ENCODE results near the gene INTS7.
"Not testable (repeated sequence)": the region's sequence is repeated elsewhere in the genome, so short reads cannot be mapped to it uniquely, and the experiment has no call there.

- TF ChIP-seq, protein P1, sequence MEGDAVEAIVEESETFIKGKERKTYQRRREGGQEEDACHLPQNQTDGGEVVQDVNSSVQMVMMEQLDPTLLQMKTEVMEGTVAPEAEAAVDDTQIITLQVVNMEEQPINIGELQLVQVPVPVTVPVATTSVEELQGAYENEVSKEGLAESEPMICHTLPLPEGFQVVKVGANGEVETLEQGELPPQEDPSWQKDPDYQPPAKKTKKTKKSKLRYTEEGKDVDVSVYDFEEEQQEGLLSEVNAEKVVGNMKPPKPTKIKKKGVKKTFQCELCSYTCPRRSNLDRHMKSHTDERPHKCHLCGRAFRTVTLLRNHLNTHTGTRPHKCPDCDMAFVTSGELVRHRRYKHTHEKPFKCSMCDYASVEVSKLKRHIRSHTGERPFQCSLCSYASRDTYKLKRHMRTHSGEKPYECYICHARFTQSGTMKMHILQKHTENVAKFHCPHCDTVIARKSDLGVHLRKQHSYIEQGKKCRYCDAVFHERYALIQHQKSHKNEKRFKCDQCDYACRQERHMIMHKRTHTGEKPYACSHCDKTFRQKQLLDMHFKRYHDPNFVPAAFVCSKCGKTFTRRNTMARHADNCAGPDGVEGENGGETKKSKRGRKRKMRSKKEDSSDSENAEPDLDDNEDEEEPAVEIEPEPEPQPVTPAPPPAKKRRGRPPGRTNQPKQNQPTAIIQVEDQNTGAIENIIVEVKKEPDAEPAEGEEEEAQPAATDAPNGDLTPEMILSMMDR (IDR thresholded peaks at IDR 0.05 in 8 of 11, conservative IDR thresholded peaks at IDR 0.05 in 3 of 11): not testable (repeated sequence)
- TF ChIP-seq POLR2AphosphoS5, POLR2A (IDR thresholded peaks at IDR 0.05): not testable (repeated sequence)
Measured at GRCh38 chr1:211916458-211916857, 118.9 kb downstream of the INTS7 start.
